NT2/D1 (cell line): ENCODE data around the gene CCDC81.

Experiments
- SUZ12 ChIP-seq: IDR thresholded peaks from 2 replicates; pipeline ENCODE4 v1.6.1; 2011; ENCODE audit not compliant: insufficient read length, insufficient read depth; ENCODE audit errors: extremely low read depth
- YY1 ChIP-seq: IDR thresholded peaks from 2 replicates; pipeline ENCODE4 v1.6.1; 2011; ENCODE audit not compliant: insufficient read length, insufficient read depth
- ZNF274 ChIP-seq: IDR thresholded peaks from 2 replicates; pipeline ENCODE4 v1.6.1; 2011; ENCODE audit warnings: mild to moderate bottlenecking, low read depth, low read length

- TF ChIP-seq YY1, result no peak
- no peak for TF ChIP-seq ZNF274
- TF ChIP-seq SUZ12, result no peak
Observed at GRCh38 chr11:86415026-86415425, 40.3 kb downstream of the CCDC81 start.
